Prostate gland (tissue), 2 donors: ENCODE results near the gene MPZL3.

ENCODE experiments used
- POLR2A ChIP-seq: fragments of 450-650 bp; IDR thresholded peaks from one replicate; pipeline ENCODE4 v1.6.1; 2016; ENCODE audit warnings: antibody characterized with exemption, mild to moderate bottlenecking
- POLR2AphosphoS5 ChIP-seq: sonication (generic); formaldehyde crosslinking; IDR thresholded peaks from one replicate; pipeline ENCODE4 v1.6.1; 2017; ENCODE audit warnings: antibody characterized with exemption
- TF ChIP-seq, protein P1 (sequence below), 4 experiments: fragments of 200-600 bp in 2 of 4; fragments of 450-650 bp in 2 of 4; sonication (generic) in 2 of 4; IDR thresholded peaks; 1 replicate in 3 of 4; 2 replicates in 1 of 4; pipeline ENCODE4 v1.5.1; 2016 to 2019; ENCODE audit warnings: antibody characterized with exemption in 4 of 4, mild to moderate bottlenecking in 2 of 4, moderate library complexity in 2 of 4

DNA sequence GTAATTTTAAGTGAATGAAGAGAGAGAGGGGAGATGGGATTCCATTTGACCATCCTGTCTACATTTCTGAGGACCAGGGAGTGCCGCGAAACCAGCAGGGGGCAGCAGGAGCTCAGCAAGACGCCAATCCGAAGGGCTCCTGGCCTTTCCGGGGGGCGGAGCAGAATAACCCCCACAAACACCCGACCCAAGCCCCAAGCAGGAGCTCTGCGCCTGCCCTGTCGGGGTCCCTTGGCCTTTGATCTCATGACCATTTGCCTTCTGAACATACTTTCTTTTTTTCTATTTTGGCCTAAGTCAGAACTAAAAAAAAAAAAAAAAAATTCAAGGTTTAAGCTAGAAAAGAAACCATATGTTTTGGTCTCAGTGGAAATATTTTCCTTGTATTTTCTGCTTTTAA lies 53.8 kb downstream of the MPZL3 start:
- TF ChIP-seq, protein P1, sequence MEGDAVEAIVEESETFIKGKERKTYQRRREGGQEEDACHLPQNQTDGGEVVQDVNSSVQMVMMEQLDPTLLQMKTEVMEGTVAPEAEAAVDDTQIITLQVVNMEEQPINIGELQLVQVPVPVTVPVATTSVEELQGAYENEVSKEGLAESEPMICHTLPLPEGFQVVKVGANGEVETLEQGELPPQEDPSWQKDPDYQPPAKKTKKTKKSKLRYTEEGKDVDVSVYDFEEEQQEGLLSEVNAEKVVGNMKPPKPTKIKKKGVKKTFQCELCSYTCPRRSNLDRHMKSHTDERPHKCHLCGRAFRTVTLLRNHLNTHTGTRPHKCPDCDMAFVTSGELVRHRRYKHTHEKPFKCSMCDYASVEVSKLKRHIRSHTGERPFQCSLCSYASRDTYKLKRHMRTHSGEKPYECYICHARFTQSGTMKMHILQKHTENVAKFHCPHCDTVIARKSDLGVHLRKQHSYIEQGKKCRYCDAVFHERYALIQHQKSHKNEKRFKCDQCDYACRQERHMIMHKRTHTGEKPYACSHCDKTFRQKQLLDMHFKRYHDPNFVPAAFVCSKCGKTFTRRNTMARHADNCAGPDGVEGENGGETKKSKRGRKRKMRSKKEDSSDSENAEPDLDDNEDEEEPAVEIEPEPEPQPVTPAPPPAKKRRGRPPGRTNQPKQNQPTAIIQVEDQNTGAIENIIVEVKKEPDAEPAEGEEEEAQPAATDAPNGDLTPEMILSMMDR (IDR thresholded peaks at IDR 0.05), result peak; percentile 77 to 88 (median 86)
- no peak for TF ChIP-seq POLR2A
- TF ChIP-seq POLR2AphosphoS5, result peak; percentile 19
